ENCODE data around the gene MTRFR.

The MTRFR gene

DNA sequence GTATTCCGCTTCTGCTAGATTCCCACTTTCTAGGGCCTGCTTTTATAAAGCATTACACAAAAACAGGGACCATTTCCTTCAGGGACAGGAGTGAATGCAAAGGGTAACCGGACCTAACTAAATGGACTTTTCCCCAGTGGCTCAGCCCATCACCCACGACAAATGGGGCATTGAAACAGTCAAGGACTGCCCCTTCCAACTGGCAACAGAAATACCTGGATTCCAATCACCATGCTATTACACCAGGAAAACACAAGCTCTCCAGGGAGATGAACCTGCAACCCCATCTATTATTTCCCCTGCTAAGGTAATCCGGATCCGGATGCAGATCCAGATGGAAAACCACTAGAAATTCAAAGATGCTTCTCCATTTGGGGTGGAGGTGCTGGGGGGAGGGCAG, 1.3 kb upstream of the MTRFR start:
- Histone ChIP-seq H3K9me3 (ENCODE audit: insufficient read depth, low read length) (no peaks in the 10 kb centered on the region), H4K20me1 (ENCODE audit: insufficient read depth, low read length) (peaks cover 9% of the 10 kb centered on the region), H3K4me2 (ENCODE audit: low read length) (peak overlapping the region; percentile 96), H3K27ac (ENCODE audit: low read length) (peak overlapping the region; percentile 80), H2AFZ (ENCODE audit: low read depth, low read length) (peak overlapping the region; percentile 49; the same call in 1 of the 2 replicates), H3K36me3 (replicated peaks; ENCODE audit: low read depth, low read length) (peaks cover 19% of the 10 kb centered on the region), H3K4me1 (ENCODE audit: low read length) (peaks cover 24% of the 10 kb centered on the region), H3K27me3 (ENCODE audit: low read depth, low read length) (no peaks in the 10 kb centered on the region), H3K79me2 (ENCODE audit: low read length) (peaks cover 66% of the 10 kb centered on the region), H3K4me3 (ENCODE audit: low read length) (peak overlapping the region; percentile 86), H3K9ac (ENCODE audit: low read length) (peak overlapping the region; percentile 82)
- TF ChIP-seq, protein P1, sequence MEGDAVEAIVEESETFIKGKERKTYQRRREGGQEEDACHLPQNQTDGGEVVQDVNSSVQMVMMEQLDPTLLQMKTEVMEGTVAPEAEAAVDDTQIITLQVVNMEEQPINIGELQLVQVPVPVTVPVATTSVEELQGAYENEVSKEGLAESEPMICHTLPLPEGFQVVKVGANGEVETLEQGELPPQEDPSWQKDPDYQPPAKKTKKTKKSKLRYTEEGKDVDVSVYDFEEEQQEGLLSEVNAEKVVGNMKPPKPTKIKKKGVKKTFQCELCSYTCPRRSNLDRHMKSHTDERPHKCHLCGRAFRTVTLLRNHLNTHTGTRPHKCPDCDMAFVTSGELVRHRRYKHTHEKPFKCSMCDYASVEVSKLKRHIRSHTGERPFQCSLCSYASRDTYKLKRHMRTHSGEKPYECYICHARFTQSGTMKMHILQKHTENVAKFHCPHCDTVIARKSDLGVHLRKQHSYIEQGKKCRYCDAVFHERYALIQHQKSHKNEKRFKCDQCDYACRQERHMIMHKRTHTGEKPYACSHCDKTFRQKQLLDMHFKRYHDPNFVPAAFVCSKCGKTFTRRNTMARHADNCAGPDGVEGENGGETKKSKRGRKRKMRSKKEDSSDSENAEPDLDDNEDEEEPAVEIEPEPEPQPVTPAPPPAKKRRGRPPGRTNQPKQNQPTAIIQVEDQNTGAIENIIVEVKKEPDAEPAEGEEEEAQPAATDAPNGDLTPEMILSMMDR (IDR thresholded peaks at IDR 0.05; ENCODE audit: low read depth, low read length), result no peak
- TF ChIP-seq EZH2phosphoT487 (IDR thresholded peaks at IDR 0.05; ENCODE audit: low read depth), result no peak

DNA sequence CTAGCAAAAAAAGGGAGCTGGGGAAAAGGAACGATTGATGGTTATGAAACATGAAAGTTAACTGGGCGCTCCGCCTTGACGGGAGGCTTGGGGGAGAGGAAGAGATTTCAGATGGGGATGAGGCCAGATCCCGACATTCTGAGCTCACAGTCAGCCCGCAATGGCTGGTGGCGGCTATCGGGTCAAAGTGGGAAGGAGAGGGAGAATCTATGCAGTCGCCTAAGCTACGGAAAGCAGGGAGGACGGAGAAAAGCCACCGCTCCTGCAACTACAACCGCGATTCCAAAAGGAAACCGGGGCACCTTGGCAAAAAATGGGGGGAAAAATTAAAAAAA, 797 bp upstream of the MTRFR start:
- peaks cover 22% of the 10 kb centered on the region for H3K36me3 ChIP-seq (replicated peaks; ENCODE audit: low read depth, low read length)
- TF ChIP-seq, protein P1 (IDR thresholded peaks at IDR 0.05; ENCODE audit: low read depth, low read length), result no peak
- no peak for TF ChIP-seq EZH2phosphoT487 (IDR thresholded peaks at IDR 0.05; ENCODE audit: low read depth)
- no peaks in the 10 kb centered on the region for H3K9me3 ChIP-seq (ENCODE audit: insufficient read depth, low read length)
- peaks cover 14% of the 10 kb centered on the region for H4K20me1 ChIP-seq (ENCODE audit: insufficient read depth, low read length)
- H3K27ac ChIP-seq (ENCODE audit: low read length), result peak overlapping the region; percentile 80
- H2AFZ ChIP-seq (ENCODE audit: low read depth, low read length), result peak overlapping the region; percentile 49
- H3K79me2 ChIP-seq (ENCODE audit: low read length), result peaks cover 70% of the 10 kb centered on the region
- H3K9ac ChIP-seq (ENCODE audit: low read length), result peak overlapping the region; percentile 82
- no peaks in the 10 kb centered on the region for H3K27me3 ChIP-seq (ENCODE audit: low read depth, low read length)
- H3K4me3 ChIP-seq (ENCODE audit: low read length), result peak overlapping the region; percentile 86
- H3K4me1 ChIP-seq (ENCODE audit: low read length), result peaks cover 29% of the 10 kb centered on the region
- H3K4me2 ChIP-seq (ENCODE audit: low read length), result peak overlapping the region; percentile 96

DNA sequence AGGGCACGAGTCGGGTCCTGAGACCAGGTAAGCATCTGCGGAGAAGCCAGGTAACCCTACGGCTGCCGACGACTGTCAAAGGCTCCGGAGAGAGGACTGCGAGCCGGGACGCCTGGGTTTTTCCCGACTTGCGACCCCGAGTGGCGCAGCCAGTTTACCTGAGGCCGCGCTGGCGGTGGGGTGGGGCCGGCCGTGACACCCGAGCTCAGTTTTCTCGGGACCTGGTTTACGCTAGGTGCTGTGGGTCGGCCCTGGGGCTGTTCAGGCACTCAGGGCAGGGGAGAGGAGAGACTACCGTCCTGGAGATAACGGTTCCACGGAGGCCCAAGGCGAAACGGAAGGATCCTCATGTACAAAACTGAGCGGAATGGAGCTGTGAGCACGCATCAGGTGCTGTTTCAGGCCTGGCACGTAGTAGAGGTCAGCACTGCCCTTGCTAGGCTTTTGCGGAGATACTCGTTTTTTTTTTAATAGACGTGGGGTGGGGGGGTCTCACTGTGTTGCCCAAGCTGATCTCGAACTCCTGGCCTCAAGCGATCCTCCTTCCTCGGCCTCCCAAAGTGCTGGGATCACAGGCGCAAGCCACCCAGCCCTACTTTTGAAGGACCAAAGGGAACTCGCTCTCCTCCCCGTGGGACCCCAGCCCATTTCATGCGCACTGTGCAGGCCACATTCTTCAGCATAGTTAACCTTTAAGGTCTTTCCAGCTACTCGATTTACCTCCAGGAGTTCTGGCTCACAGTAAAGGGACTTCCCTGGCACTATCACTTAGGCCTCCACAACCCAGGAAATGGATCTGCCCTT, 471 bp downstream of the MTRFR start:
- H3K9ac ChIP-seq (ENCODE audit: low read length), result peak overlapping the region; percentile 91
- H3K79me2 ChIP-seq (ENCODE audit: low read length), result peaks cover 71% of the 10 kb centered on the region
- H2AFZ ChIP-seq (ENCODE audit: low read depth, low read length), result peak overlapping the region; percentile 89
- H3K36me3 ChIP-seq (replicated peaks; ENCODE audit: low read depth, low read length), result peaks cover 27% of the 10 kb centered on the region
- H3K27ac ChIP-seq (ENCODE audit: low read length), result peak overlapping the region; percentile 70
- no peak for TF ChIP-seq EZH2phosphoT487 (IDR thresholded peaks at IDR 0.05; ENCODE audit: low read depth)
- TF ChIP-seq, protein P1 (IDR thresholded peaks at IDR 0.05; ENCODE audit: low read depth, low read length), result no peak
- H3K27me3 ChIP-seq (ENCODE audit: low read depth, low read length), result no peaks in the 10 kb centered on the region
- peaks cover 35% of the 10 kb centered on the region for H3K4me1 ChIP-seq (ENCODE audit: low read length)
- peak overlapping the region; percentile 87 for H3K4me2 ChIP-seq (ENCODE audit: low read length)
- peak overlapping the region; percentile 95 for H3K4me3 ChIP-seq (ENCODE audit: low read length)
- no peaks in the 10 kb centered on the region for H3K9me3 ChIP-seq (ENCODE audit: insufficient read depth, low read length)
- H4K20me1 ChIP-seq (ENCODE audit: insufficient read depth, low read length), result peaks cover 25% of the 10 kb centered on the region

DNA sequence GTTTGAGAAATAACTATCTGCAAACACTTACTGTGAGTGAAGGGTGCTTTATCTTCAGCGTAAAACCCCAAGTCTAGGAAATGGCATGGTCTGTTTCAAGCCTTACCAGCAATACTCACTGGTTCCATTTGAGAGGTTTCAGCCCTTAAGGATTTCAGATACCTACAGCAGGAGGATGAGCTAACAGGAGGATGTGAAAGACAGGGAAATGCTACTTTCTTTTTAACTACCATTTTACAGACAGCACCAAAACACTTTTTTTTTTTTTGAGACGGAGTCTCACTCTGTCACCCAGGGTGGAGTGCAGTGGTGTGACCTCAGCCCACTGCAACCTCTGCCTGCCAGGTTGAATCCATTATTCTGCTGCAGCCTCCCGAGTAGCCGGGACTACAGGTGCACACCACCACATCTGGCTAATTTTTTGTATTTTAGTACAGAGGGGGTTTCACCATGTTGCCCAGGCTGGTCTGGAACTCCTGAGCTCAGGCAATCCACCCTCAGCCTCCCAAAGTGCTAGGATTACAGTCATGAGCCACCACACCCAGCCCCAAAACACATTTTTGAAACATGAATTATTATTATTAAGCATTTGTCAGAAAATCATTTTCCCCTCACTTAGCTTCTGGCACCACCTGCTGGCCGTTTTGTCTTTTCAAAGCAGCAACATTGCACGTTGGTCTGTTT, 4.6 kb downstream of the MTRFR start:
- H3K9ac ChIP-seq (ENCODE audit: low read length), result no peak overlapping the region
- H3K9me3 ChIP-seq (ENCODE audit: insufficient read depth, low read length), result no peaks in the 10 kb centered on the region
- H3K4me1 ChIP-seq (ENCODE audit: low read length), result peaks cover 29% of the 10 kb centered on the region
- peaks cover 45% of the 10 kb centered on the region for H4K20me1 ChIP-seq (ENCODE audit: insufficient read depth, low read length)
- peak overlapping the region; percentile 66 for H3K4me2 ChIP-seq (ENCODE audit: low read length)
- peaks cover 38% of the 10 kb centered on the region for H3K36me3 ChIP-seq (replicated peaks; ENCODE audit: low read depth, low read length)
- TF ChIP-seq, protein P1 (IDR thresholded peaks at IDR 0.05; ENCODE audit: low read depth, low read length), result peak; percentile 71
- no peak for TF ChIP-seq EZH2phosphoT487 (IDR thresholded peaks at IDR 0.05; ENCODE audit: low read depth)
- peaks cover 53% of the 10 kb centered on the region for H3K79me2 ChIP-seq (ENCODE audit: low read length)
- peak overlapping the region; percentile 23 for H3K27ac ChIP-seq (ENCODE audit: low read length)
- no peak overlapping the region for H2AFZ ChIP-seq (ENCODE audit: low read depth, low read length)
- peak overlapping the region; percentile 5; the same call in 1 of the 2 replicates for H3K4me3 ChIP-seq (ENCODE audit: low read length)
- H3K27me3 ChIP-seq (ENCODE audit: low read depth, low read length), result no peaks in the 10 kb centered on the region
